Cardiac muscle cell (in vitro differentiated cells and primary cell): ENCODE results near the gene MAS1L. TPM values are rescaled to one million over a fixed set of nuclear protein-coding genes. Genes with fewer than 3 reads are reported as not detected.

Experiments used
- DNase-seq, 2 donors: peaks; one replicate each; pipeline versions ENCODE4 v3.0.0 to v3.0.0-alpha.2; 2010 to 2017; ENCODE audit warnings: low read depth in 1 of 2, low spot score in 1 of 2
- H3K27ac ChIP-seq: fragments of 200-600 bp; sonication (generic); 2 replicates; pipeline ENCODE4 v1.5.1; 2016
- H3K27me3 ChIP-seq: fragments of 200-600 bp; sonication (generic); 2 replicates; pipeline ENCODE4 v1.6.0; 2016; ENCODE audit warnings: control low read depth
- H3K36me3 ChIP-seq: fragments of 200-600 bp; sonication (generic); 2 replicates; pipeline ENCODE4 v1.5.1; 2016; ENCODE audit warnings: control low read depth
- H3K4me1 ChIP-seq: fragments of 200-600 bp; sonication (generic); 2 replicates; pipeline ENCODE4 v1.8.1; 2017; ENCODE audit warnings: low read depth, mild to moderate bottlenecking, mixed run types
- H3K4me3 ChIP-seq: fragments of 200-600 bp; sonication (generic); 2 replicates; pipeline ENCODE4 v1.5.1; 2016; ENCODE audit warnings: mild to moderate bottlenecking
- H3K9me3 ChIP-seq: fragments of 200-600 bp; sonication (generic); 2 replicates; pipeline ENCODE4 v1.5.1; 2017; ENCODE audit warnings: low read depth, mild to moderate bottlenecking, control low read depth
- polyA plus RNA-seq: library from polyadenylated mRNA; unstranded; fragments of >200 nt; fragmentation: Nextera tagmentation; extraction: Ambion mirVana; gene quantifications from 2 replicates; pipeline ENCODE4 v1.2.1, GENCODE V29; 2016
- total RNA-seq: library from RNA; depleted of rRNA; stranded (reverse); fragments of >200 nt; gene quantifications from 2 replicates; pipeline ENCODE4 v1.2.3, GENCODE V29; 2016
- TF ChIP-seq, protein P1 (sequence below): IDR thresholded peaks from 2 replicates; pipeline ENCODE4 v1.5.1; 2012; ENCODE audit warnings: low read depth, mild to moderate bottlenecking, low read length

Gene MAS1L
- total and polyA plus RNA-seq, 2 experiments from 2014 or later, result not detected

DNA sequence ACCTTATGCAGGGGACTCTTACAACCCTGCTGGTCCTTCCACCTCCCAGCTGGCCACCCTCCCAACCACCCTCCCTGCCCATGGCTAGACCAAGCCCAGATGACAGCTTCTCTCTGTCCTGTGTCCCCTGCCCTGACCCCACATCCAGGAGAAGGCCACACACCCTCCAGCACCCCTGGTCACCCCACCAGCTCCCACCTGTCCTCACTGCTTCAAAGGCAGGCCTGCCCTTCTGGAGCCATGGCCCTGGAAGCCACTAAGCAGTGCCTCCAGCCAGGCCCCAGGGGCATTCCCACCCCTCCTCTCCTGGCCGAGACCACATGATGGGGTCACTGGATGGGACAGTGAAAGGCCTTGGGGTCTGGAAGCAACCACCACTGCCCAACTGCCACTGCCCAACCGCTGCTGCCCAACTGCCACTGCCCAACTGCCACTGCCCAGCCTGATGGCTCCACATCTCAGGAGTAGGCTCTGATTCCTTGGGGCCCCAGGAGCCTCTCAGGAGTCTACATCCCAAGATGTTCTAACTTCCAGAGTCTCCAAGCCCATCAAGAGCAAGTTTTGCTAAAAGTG lies 41.3 kb upstream of the MAS1L start:
- Histone ChIP-seq H3K27me3 (no peaks in the 10 kb centered on the region), H3K4me1 (no peaks in the 10 kb centered on the region), H3K27ac (no peak overlapping the region), H3K9me3 (no peaks in the 10 kb centered on the region), H3K4me3 (no peak overlapping the region), H3K36me3 (no peaks in the 10 kb centered on the region)
- TF ChIP-seq, protein P1, sequence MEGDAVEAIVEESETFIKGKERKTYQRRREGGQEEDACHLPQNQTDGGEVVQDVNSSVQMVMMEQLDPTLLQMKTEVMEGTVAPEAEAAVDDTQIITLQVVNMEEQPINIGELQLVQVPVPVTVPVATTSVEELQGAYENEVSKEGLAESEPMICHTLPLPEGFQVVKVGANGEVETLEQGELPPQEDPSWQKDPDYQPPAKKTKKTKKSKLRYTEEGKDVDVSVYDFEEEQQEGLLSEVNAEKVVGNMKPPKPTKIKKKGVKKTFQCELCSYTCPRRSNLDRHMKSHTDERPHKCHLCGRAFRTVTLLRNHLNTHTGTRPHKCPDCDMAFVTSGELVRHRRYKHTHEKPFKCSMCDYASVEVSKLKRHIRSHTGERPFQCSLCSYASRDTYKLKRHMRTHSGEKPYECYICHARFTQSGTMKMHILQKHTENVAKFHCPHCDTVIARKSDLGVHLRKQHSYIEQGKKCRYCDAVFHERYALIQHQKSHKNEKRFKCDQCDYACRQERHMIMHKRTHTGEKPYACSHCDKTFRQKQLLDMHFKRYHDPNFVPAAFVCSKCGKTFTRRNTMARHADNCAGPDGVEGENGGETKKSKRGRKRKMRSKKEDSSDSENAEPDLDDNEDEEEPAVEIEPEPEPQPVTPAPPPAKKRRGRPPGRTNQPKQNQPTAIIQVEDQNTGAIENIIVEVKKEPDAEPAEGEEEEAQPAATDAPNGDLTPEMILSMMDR, result no peak
- no peak for DNase-seq

DNA sequence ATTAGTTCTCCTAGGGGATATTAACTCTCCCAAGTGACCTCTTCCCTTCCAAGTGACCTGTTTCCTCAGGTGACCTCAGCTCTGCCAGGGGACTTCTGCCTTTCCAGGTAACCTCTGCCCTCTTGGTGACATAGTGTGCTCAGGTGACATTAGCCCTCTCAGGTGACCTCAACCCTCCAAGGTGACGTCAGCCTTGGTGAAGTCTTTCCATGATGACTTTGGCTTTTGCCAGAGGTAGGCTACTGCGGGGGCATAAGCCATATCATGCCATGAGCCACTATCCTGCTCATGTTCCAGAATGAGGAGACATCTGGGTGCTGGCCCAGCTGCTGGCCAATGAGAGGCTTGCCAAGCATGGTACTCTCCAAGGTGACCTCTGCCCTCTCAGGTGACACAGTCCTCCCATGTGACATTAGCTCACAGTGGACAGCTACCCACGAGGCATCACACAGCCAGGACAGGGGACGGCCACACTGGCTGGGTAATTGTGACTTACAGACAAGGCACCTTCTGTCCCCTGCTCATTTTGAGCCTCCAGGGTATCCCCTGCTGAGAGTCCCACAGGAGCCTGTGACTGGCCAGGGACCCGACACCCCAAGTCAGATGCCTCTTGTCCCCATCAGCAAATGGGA lies 40.7 kb upstream of the MAS1L start:
- no peaks in the 10 kb centered on the region for H3K27me3 ChIP-seq
- TF ChIP-seq, protein P1, result no peak
- DNase-seq, result no peak

DNA sequence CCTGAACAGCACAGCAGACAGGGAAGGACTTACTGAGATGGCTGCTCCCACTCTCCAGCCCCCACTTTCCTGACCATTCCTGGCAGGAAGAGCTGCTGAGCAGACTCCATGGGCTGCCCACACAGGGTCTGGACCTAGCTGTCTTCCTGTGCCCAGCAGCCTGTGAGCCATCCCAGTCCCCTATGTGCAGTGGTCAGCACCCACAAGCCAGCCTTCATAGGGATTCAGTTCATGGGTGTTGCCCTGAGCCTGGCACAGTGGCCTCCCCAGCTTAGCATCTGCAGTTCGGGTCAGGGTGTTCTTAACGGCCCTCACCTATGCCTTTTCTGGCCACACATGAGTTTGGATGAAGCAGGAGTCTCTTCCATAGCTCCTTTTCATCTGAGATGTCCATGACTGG lies 39.8 kb upstream of the MAS1L start:
- DNase-seq, result no peak
- H3K9me3 ChIP-seq, result no peaks in the 10 kb centered on the region

More for the DNA sequence above, 40.7 kb upstream of the MAS1L start:
- no peaks in the 10 kb centered on the region for H3K9me3 ChIP-seq
- H3K27ac ChIP-seq, result no peak overlapping the region
- no peaks in the 10 kb centered on the region for H3K36me3 ChIP-seq
- no peak overlapping the region for H3K4me3 ChIP-seq
- no peaks in the 10 kb centered on the region for H3K4me1 ChIP-seq

DNA sequence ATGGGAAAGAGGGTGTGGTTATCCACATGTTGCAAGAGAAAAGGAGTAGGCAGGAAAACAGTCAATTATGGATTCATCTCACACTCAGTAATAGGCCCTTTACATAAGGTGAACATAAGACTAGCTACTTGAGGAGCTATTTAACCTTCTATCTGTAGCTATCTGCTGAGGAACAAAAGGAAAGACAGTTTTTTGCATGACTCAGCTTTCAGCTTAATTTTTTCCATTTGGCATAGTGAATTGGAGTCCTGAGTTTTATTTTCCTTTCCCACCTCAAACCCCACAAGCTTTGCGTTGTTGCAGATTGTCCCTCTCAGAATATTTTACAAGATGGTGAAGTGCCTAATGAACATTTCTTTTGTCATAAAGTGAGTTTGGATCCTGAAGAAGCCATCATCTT lies 39.4 kb upstream of the MAS1L start:
- no peaks in the 10 kb centered on the region for H3K4me1 ChIP-seq
- H3K4me3 ChIP-seq, result no peak overlapping the region
- H3K27ac ChIP-seq, result no peak overlapping the region
- TF ChIP-seq, protein P1, result no peak
- H3K27me3 ChIP-seq, result no peaks in the 10 kb centered on the region
- no peaks in the 10 kb centered on the region for H3K36me3 ChIP-seq
- DNase-seq, result no peak
- no peaks in the 10 kb centered on the region for H3K9me3 ChIP-seq

More for the DNA sequence above, 39.8 kb upstream of the MAS1L start:
- H3K4me3 ChIP-seq, result no peak overlapping the region
- no peaks in the 10 kb centered on the region for H3K27me3 ChIP-seq
- H3K36me3 ChIP-seq, result no peaks in the 10 kb centered on the region
- no peaks in the 10 kb centered on the region for H3K4me1 ChIP-seq
- TF ChIP-seq, protein P1, result no peak
- H3K27ac ChIP-seq, result no peak overlapping the region

DNA sequence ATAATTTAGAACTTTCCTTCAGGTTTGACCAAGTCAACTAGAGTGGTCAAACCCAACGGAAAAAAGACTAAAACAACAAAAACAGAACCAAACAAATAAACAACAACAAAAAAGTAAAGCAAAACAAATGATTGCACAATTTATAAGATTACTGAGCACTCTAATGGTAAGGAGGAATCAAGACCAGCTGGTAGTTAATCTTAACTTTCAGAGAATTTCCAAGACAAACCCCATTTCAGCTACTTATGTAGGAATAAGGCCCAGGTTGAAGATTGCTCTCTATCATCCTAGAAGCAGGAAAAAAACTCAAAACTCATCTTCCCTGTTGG lies 37.5 kb upstream of the MAS1L start:
- Histone ChIP-seq H3K9me3 (no peaks in the 10 kb centered on the region), H3K4me1 (no peaks in the 10 kb centered on the region), H3K36me3 (no peaks in the 10 kb centered on the region), H3K4me3 (no peak overlapping the region), H3K27me3 (no peaks in the 10 kb centered on the region), H3K27ac (no peak overlapping the region)
- TF ChIP-seq, protein P1, result no peak
- DNase-seq, result no peak
